Measurements from ENCODE around the gene B4GAT1. TPM values are rescaled to one million over a fixed set of nuclear protein-coding genes. Genes with fewer than 3 reads are reported as not detected.

B4GAT1 gene
- total RNA-seq, 2 donors from 2014 or later: 29.4 to 45.7 TPM

- DNase-seq: peak; percentile 98
- peaks cover 27% of the 10 kb centered on the region for H3K36me3 ChIP-seq (ENCODE audit: control insufficient read depth, insufficient read depth, low read length)
- peak within 1 kb of the TSS; percentile 89 for H3K9ac ChIP-seq (ENCODE audit: extremely low read depth, low read length, poor library complexity, severe bottlenecking)
- TF ChIP-seq, protein P1, sequence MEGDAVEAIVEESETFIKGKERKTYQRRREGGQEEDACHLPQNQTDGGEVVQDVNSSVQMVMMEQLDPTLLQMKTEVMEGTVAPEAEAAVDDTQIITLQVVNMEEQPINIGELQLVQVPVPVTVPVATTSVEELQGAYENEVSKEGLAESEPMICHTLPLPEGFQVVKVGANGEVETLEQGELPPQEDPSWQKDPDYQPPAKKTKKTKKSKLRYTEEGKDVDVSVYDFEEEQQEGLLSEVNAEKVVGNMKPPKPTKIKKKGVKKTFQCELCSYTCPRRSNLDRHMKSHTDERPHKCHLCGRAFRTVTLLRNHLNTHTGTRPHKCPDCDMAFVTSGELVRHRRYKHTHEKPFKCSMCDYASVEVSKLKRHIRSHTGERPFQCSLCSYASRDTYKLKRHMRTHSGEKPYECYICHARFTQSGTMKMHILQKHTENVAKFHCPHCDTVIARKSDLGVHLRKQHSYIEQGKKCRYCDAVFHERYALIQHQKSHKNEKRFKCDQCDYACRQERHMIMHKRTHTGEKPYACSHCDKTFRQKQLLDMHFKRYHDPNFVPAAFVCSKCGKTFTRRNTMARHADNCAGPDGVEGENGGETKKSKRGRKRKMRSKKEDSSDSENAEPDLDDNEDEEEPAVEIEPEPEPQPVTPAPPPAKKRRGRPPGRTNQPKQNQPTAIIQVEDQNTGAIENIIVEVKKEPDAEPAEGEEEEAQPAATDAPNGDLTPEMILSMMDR (conservative IDR thresholded peaks at IDR 0.05): peak; percentile 20
- 0 to 1% methylated on average over 42 to 59 of the region's 59 CpGs for WGBS, 2 experiments (ENCODE audit: insufficient coverage in 1 of 2, insufficient read length in 1 of 2)
- H3K9me3 ChIP-seq (ENCODE audit: control insufficient read depth, low read length): no peaks in the 10 kb centered on the region
- Mint-ChIP-seq H3K27me3 (ENCODE audit: insufficient read depth) (no peaks in the 10 kb centered on the region), H3K9me3 (no peaks in the 10 kb centered on the region), H3K4me1 (peaks cover 20% of the 10 kb centered on the region), H3K4me3 (peak within 1 kb of the TSS; percentile 87), H3K27ac (peak within 1 kb of the TSS; percentile 97), H3K36me3 (ENCODE audit: low read depth) (peaks cover 12% of the 10 kb centered on the region)
- peaks cover 8% of the 10 kb centered on the region for H3K4me1 ChIP-seq (ENCODE audit: control insufficient read depth, insufficient read depth, low read length)
- H3K27me3 ChIP-seq (ENCODE audit: control insufficient read depth, insufficient read depth, low read length, poor library complexity, severe bottlenecking): no peaks in the 10 kb centered on the region
- peak within 1 kb of the TSS; percentile 59 for H3K27ac ChIP-seq (ENCODE audit: low read depth, low read length)
- H3K4me3 ChIP-seq (ENCODE audit: low read length): peak within 1 kb of the TSS; percentile 96
These were observed 2.7 kb downstream of the B4GAT1 start, which contains the start of gene BRMS1 for GRCh38 chr11:66344550-66345315. BRMS1 (minus strand) TSS chr11:66345104; CDS start chr11:66342234, 2,870 bp downstream.

- peaks cover 20% of the 10 kb centered on the region for H3K4me1 Mint-ChIP-seq
- H3K27me3 ChIP-seq (ENCODE audit: control insufficient read depth, insufficient read depth, low read length, poor library complexity, severe bottlenecking): no peaks in the 10 kb centered on the region
- no peaks in the 10 kb centered on the region for H3K9me3 ChIP-seq (ENCODE audit: control insufficient read depth, low read length)
- H3K9me3 Mint-ChIP-seq: no peaks in the 10 kb centered on the region
- no peak for DNase-seq
- no peaks in the 10 kb centered on the region for H3K27me3 Mint-ChIP-seq (ENCODE audit: insufficient read depth)
- H3K27ac ChIP-seq (ENCODE audit: low read depth, low read length): no peak overlapping the region
- no peak overlapping the region for H3K4me3 ChIP-seq (ENCODE audit: low read length)
- no peak overlapping the region for H3K9ac ChIP-seq (ENCODE audit: extremely low read depth, low read length, poor library complexity, severe bottlenecking)
- H3K27ac Mint-ChIP-seq: no peak overlapping the region
- TF ChIP-seq, protein P1 (conservative IDR thresholded peaks at IDR 0.05): no peak
- WGBS, 2 experiments (ENCODE audit: insufficient coverage in 1 of 2, insufficient read length in 1 of 2): 94% methylated on average over 7 to 8 of the region's 8 CpGs
- peaks cover 36% of the 10 kb centered on the region for H3K36me3 ChIP-seq (ENCODE audit: control insufficient read depth, insufficient read depth, low read length)
- peaks cover 8% of the 10 kb centered on the region for H3K4me1 ChIP-seq (ENCODE audit: control insufficient read depth, insufficient read depth, low read length)
- H3K36me3 Mint-ChIP-seq (ENCODE audit: low read depth): peaks cover 19% of the 10 kb centered on the region
- peak overlapping the region; percentile 87 for H3K4me3 Mint-ChIP-seq
These were observed 4.3 kb downstream of the B4GAT1 start for GRCh38 chr11:66343176-66343575.

- Mint-ChIP-seq H3K9me3 (no peaks in the 10 kb centered on the region), H3K27ac (no peak overlapping the region), H3K27me3 (ENCODE audit: insufficient read depth) (no peaks in the 10 kb centered on the region), H3K4me1 (peaks cover 23% of the 10 kb centered on the region), H3K4me3 (no peak overlapping the region), H3K36me3 (ENCODE audit: low read depth) (peaks cover 23% of the 10 kb centered on the region)
- Histone ChIP-seq H3K9ac (ENCODE audit: extremely low read depth, low read length, poor library complexity, severe bottlenecking) (no peak overlapping the region), H3K4me3 (ENCODE audit: low read length) (no peak overlapping the region), H3K4me1 (ENCODE audit: control insufficient read depth, insufficient read depth, low read length) (peaks cover 12% of the 10 kb centered on the region), H3K27ac (ENCODE audit: low read depth, low read length) (no peak overlapping the region), H3K9me3 (ENCODE audit: control insufficient read depth, low read length) (no peaks in the 10 kb centered on the region), H3K27me3 (ENCODE audit: control insufficient read depth, insufficient read depth, low read length, poor library complexity, severe bottlenecking) (no peaks in the 10 kb centered on the region), H3K36me3 (ENCODE audit: control insufficient read depth, insufficient read depth, low read length) (peaks cover 36% of the 10 kb centered on the region)
- TF ChIP-seq, protein P1 (conservative IDR thresholded peaks at IDR 0.05): no peak
- no peak for DNase-seq
- 95% methylated on average over 20 of the region's 21 CpGs; no CpG with 5 or more reads in 1 of the 2 experiments for WGBS, 2 experiments (ENCODE audit: insufficient coverage in 1 of 2, insufficient read length in 1 of 2)
These were observed 5.8 kb downstream of the B4GAT1 start for GRCh38 chr11:66341502-66342126.

All from endodermal cell (in vitro differentiated cells).